ENCODE measurements around the gene MBTD1.

- TF ChIP-seq CTCF (IDR thresholded peaks at IDR 0.05 in 4 of 5, conservative IDR thresholded peaks at IDR 0.05 in 1 of 5), result no peak
- TF ChIP-seq POLR2A (IDR thresholded peaks at IDR 0.05), result no peak
These were observed 14.3 kb downstream of the MBTD1 start for GRCh38 chr17:51245535-51245934.

All from gastrocnemius medialis (tissue), 4 donors.